SU-DHL-6 (cell line): ENCODE data around the gene EFCAB13.

Experiments used
- CTCF ChIP-seq: fragments of 200-600 bp; sonication (generic); IDR thresholded peaks from one replicate; pipeline ENCODE4 v1.5.1; 2017; ENCODE audit warnings: antibody characterized with exemption, mild to moderate bottlenecking, low read length, moderate library complexity; ENCODE audit not compliant: insufficient read depth, poor library complexity, severe bottlenecking
- EZH2phosphoT487 ChIP-seq: fragments of 200-600 bp; sonication (generic), shearing (Covaris generic); conservative IDR thresholded peaks from 2 replicates; pipeline ENCODE4 v1.6.1; 2018; ENCODE audit warnings: mild to moderate bottlenecking, antibody characterized with exemption, low read length, moderate library complexity, mixed read lengths

GRCh38 chr17:47311420-47311819 is 12.3 kb upstream of the EFCAB13 start:
- TF ChIP-seq CTCF: no peak
- TF ChIP-seq EZH2phosphoT487: no peak
